ENCODE results near the gene SPATA31D3. TPM values are rescaled to one million over a fixed set of nuclear protein-coding genes. Genes with fewer than 3 reads are reported as not detected.

SPATA31D3 gene
- total and polyA plus RNA-seq, 2 of the 13 experiments (the other 11 are each of a cell fraction or from before 2014, with no cell fraction given) = not detected

DNA sequence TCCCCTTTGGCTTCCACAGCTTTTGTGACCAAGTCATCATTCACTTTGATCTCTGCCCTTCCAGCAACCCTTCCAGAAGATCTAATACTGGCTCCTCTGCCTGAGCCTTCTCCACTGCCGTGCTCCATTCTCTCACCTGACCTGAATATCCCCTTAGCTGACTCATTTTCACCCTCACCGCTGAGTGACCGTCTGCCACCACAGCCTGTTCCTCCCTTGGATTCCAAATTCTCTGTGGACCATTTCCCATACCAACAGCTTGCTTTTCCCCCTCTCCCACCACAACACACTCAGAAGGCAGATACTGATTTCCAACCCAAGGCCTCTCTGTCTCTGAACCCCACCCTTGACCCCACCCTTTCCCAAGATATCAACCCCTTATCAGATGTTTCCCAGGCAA is 24.7 kb downstream of the SPATA31D3 start:
- ChIA-PET POLR2A (no interaction called here), CTCF (ENCODE audit: low intra/inter-chr PET ratio, low total read pairs) (no interaction called here)
- TF ChIP-seq, protein P1, sequence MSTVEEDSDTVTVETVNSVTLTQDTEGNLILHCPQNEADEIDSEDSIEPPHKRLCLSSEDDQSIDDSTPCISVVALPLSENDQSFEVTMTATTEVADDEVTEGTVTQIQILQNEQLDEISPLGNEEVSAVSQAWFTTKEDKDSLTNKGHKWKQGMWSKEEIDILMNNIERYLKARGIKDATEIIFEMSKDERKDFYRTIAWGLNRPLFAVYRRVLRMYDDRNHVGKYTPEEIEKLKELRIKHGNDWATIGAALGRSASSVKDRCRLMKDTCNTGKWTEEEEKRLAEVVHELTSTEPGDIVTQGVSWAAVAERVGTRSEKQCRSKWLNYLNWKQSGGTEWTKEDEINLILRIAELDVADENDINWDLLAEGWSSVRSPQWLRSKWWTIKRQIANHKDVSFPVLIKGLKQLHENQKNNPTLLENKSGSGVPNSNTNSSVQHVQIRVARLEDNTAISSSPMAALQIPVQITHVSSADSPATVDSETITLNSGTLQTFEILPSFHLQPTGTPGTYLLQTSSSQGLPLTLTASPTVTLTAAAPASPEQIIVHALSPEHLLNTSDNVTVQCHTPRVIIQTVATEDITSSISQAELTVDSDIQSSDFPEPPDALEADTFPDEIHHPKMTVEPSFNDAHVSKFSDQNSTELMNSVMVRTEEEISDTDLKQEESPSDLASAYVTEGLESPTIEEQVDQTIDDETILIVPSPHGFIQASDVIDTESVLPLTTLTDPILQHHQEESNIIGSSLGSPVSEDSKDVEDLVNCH (CRISPR knock-in tag; IDR thresholded peaks at IDR 0.05) = no peak
- no peak for TF ChIP-seq FOXO1 (CRISPR knock-in tag; IDR thresholded peaks at IDR 0.05)
- TF ChIP-seq ATF1 (CRISPR knock-in tag; IDR thresholded peaks at IDR 0.05) = no peak
- TF ChIP-seq NPAS2 (CRISPR knock-in tag; IDR thresholded peaks at IDR 0.05; ENCODE audit: borderline replicate concordance) = no peak
- TF ChIP-seq, protein P2, sequence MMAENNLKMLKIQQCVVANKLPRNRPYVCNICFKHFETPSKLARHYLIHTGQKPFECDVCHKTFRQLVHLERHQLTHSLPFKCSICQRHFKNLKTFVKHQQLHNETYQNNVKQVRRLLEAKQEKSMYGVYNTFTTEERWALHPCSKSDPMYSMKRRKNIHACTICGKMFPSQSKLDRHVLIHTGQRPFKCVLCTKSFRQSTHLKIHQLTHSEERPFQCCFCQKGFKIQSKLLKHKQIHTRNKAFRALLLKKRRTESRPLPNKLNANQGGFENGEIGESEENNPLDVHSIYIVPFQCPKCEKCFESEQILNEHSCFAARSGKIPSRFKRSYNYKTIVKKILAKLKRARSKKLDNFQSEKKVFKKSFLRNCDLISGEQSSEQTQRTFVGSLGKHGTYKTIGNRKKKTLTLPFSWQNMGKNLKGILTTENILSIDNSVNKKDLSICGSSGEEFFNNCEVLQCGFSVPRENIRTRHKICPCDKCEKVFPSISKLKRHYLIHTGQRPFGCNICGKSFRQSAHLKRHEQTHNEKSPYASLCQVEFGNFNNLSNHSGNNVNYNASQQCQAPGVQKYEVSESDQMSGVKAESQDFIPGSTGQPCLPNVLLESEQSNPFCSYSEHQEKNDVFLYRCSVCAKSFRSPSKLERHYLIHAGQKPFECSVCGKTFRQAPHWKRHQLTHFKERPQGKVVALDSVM (CRISPR knock-in tag; IDR thresholded peaks at IDR 0.05) = no peak
- TF ChIP-seq YY1 (IDR thresholded peaks at IDR 0.05; ENCODE audit: insufficient read depth, insufficient replicate concordance, low read depth, low read length) = no peak
- no peak for TF ChIP-seq YEATS2 (CRISPR knock-in tag; IDR thresholded peaks at IDR 0.05; ENCODE audit: borderline replicate concordance)
- TF ChIP-seq, protein P3, sequence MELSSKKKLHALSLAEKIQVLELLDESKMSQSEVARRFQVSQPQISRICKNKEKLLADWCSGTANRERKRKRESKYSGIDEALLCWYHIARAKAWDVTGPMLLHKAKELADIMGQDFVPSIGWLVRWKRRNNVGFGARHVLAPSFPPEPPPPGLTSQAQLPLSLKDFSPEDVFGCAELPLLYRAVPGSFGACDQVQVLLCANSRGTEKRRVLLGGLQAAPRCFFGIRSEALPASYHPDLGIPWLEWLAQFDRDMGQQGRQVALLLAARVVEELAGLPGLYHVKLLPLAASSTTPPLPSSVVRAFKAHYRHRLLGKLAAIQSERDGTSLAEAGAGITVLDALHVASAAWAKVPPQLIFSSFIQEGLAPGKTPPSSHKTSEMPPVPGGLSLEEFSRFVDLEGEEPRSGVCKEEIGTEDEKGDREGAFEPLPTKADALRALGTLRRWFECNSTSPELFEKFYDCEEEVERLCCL (CRISPR knock-in tag; IDR thresholded peaks at IDR 0.05; ENCODE audit: borderline replicate concordance) = no peak
- no peak for TF ChIP-seq TBL1XR1 (IDR thresholded peaks at IDR 0.05; ENCODE audit: borderline replicate concordance, low read length, partially characterized antibody)
- TF ChIP-seq ZNF251 (CRISPR knock-in tag; IDR thresholded peaks at IDR 0.05) = no peak
- Histone ChIP-seq H3K4me2 (ENCODE audit: low read depth, low read length) (no peak overlapping the region), H3K4me1 (ENCODE audit: insufficient read depth, low read length) (no peaks in the 10 kb centered on the region), H4K20me1 (ENCODE audit: insufficient read depth, low read length) (no peaks in the 10 kb centered on the region), H3K79me2 (ENCODE audit: insufficient read depth, low read length) (no peaks in the 10 kb centered on the region), H3K27ac (ENCODE audit: extremely low read length, insufficient read depth, low read length) (no peak overlapping the region), H2AFZ (ENCODE audit: low read length) (no peak overlapping the region), H3K27me3 (ENCODE audit: control insufficient read depth in 1 of 2, insufficient read depth in 2 of 2, low read length in 2 of 2) (0 out of 5 replicates have a peak, but pooled peaks cover 0 to 4% of the 10 kb centered on the region in 2 experiments), H3K9me3 (ENCODE audit: low read length) (no peaks in the 10 kb centered on the region), H3K36me3 (replicated peaks in 1 of 2; ENCODE audit: control insufficient read depth in 1 of 2, insufficient read depth in 2 of 2, low read length in 2 of 2) (no peaks in the 10 kb centered on the region), H3K4me3 (replicated peaks in 1 of 3; ENCODE audit: insufficient read depth in 1 of 3, low read depth in 2 of 3, low read length in 3 of 3) (no peak overlapping the region), H3K9ac (ENCODE audit: insufficient read depth, low read depth, low read length) (no peak overlapping the region)
- 41% methylated on average over 3 of the region's 3 CpGs for WGBS (ENCODE audit: low lambda C conversion rate)
- no TSS peak for BruUV-seq (replicated peaks)
- intact Hi-C loops (cut with micrococcal nuclease; ENCODE audit: unreplicated experiment) (no loop called here), in situ Hi-C loops (cut with HindIII; ENCODE audit: extremely low pct_ligation_motif_present, low pct_unique_long_range_greater_than_20kb) (no loop called here)
- ATAC-seq (no peak), FAIRE-seq (no peak), DNase-seq (ENCODE audit: low spot score) (no peak)
